NCI-H1436 treated with DMSO at 0.1 percent for 48 hours (cell line): ENCODE data around the gene KIRREL2.
"Not testable (repeated sequence)": the region's sequence is repeated elsewhere in the genome, so short reads cannot be mapped to it uniquely, and the experiment has no call there.

Experiments used
- DNase-seq: peaks from one replicate; lab custom pipeline; 2025; lab: John Stamatoyannopoulos, UW

KIRREL2 gene

DNA sequence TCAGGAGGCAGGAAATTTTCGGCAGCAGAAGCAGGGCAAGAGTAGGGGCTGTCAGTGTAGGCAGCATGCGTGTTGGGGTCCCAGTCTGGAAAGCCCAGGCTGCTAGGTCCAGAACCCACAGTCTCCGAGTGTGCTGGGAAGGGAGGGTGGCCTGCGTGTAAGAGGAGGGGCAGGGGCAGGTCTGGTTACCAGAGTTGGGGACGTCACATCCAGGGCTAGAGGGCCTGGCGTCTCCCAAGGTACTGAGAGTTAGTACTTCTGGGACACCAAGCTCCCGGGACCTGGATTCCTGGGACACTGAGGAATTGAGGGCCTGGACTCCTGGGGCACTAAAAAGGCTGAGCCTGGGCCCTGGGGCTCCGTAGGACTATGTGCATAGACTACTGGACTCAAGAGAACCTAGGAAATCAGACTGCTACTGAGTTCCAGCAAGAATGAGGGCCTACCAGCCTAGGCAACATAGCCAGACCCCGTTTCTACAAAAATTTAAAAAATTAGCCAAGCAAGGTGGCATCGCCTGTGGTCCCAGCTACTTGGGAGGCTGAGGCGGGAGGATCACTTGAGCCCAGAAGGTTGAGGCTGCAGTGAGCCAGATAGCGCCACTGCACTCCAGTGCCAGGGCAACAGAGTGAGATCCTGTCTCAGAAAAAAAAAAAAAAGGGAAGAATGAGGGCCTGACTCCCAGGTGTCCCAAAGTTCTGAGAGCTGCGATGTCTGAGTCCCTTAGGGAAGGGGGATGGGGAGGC, 41.2 kb downstream of the KIRREL2 start:
- DNase-seq = no peak

- no peak for DNase-seq
Measured at GRCh38 chr19:35898499-35898809, 41.7 kb downstream of the KIRREL2 start.

- peak; percentile 51 for DNase-seq
Measured at GRCh38 chr19:35899547-35900214, 43.0 kb downstream of the KIRREL2 start.

DNA sequence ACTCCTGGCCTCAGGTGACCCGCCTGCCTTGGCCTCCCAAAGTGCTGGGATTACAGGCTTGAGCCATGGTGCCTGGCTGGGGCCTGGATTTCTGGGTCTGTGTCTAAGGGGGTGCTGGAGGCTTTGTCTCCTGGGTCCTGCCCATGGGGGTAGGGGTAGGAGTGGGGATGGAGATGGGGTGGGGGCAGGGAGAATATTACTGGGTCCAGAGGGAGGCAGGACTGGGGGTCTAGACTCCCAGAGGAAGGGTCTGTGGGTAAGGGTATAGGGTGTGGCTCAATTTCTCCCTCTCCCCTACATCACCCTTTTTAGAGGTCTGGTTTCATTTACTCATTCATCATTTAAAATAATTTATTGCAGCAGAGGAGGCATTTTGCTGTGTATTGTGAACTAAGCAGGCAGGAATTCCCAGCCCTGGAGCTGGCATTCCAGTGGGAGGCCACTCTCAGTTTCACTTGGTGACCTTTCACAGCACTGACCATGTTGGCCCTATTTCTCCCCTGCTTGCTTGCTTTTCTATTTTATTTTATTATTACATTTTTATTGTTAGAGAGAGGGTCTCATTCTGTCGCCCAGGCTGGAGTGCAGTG, 44.4 kb downstream of the KIRREL2 start:
- DNase-seq = no peak

DNA sequence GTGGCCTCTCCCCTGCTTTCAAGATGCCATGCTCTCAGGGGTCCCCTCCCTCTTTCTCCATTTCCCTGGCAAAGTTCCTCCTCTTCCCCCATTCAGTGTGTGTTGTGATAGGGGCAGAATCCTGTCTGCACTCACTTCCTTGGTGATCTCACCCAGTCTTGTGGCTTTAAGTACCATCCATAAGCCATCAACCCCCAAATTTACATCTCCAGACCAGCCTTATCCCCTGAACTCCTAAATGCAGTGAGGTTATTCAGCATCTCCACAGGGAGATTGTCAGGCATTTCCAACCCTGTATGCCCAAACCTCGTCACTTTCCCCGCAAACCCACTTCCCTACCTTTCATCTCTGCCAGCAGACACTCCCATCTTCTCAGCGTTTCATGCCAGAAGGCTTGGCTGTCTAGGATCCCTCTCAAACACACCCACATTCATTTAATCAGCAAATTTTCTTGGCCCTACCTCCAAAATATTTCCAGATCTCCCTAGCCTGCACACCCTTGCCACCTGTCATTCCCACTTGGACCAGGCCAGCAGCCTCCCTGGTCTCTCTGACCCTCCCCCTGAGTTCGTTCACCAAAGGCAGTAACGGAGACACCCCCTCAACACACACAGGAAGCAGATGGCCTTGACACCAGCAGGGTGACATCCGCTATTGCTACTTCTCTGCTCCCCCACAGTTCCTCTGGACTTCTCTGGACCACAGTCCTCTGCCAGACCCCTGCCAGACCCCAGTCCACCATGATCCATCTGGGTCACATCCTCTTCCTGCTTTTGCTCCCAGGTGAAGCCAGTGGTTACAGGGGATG, 45.3 kb downstream of the KIRREL2 start, which contains the start of gene HCST:
TSS of gene HCST (plus strand) at position 676 of the 808 bp plus-strand sequence. CDS start at position 741, 65 bp downstream.
- DNase-seq = no peak

GRCh38 chr19:35902870-35903475, 46.3 kb downstream of the KIRREL2 start:
- no peak for DNase-seq

DNA sequence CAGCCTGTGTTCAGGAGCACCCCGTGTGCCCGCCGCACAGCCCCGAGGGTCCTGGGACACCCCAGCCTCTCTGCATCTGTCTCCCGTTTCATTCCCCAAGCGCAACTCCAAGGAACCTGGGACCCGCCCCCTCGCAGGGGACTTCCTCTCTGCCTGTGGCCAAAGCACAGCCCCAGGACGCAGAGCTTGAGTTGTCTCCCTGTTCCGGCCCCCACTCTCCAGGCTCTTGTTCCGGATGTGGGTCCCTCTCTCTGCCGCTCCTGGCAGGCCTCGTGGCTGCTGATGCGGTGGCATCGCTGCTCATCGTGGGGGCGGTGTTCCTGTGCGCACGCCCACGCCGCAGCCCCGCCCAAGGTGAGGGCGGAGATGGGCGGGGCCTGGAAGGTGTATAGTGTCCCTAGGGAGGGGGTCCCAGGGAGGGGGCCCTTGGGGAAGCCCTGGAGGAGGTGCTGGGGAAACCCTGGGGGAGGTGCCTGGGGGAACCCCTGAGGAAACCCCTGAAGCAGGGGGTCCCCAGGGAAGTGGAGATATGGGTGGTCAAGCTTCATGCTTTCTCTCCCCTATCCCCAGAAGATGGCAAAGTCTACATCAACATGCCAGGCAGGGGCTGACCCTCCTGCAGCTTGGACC, 47.0 kb downstream of the KIRREL2 start:
- no peak for DNase-seq

- DNase-seq = no peak
Measured at GRCh38 chr19:35904311-35905068, 47.8 kb downstream of the KIRREL2 start.

DNA sequence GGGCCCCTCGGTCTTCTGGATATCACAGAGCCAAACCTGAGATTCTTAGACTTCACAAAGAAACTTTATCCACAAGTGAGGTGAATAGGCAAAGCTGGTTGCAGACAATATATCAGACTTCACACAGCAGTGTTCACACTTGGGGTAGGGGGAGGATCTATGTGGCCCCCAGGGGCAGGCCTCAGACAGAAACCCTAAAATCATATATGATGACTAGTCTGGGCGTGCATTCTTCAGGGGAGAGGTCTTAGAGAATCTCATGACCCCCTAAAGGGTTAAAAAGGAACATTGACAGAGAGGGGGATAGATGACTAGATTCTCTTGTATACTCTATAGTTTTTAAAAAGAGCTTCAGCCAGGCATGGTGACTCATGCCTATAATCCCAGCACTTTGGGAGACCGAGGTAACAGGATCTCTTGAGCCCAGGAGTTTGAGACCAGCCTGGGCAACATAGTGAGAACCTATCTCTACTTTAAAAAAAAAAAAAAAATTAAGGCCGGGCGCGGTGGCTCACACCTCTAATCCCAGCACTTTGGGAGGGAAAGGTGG, 48.5 kb downstream of the KIRREL2 start:
- DNase-seq = no peak

DNA sequence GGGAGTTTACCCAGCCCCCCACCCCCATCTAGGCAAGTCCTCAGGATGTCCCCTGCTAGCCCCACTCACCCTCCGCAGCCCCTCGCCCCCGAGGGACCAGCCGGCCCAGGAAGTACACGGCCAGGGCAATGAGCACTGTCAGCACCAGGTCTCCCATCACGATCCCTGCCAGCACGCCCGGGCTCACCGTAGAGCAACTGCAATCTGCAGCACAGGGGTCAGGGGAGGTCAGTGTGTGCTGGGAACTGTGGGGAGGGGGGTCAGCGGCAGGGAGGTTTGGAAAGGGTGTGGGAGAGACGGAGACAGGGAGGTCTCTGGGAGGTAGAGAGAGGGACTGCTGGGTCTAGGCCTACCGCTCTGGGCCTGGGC, 50.6 kb downstream of the KIRREL2 start:
- DNase-seq = no peak

GRCh38 chr19:35908010-35908441, 51.3 kb downstream of the KIRREL2 start, which contains the start of gene TYROBP:
Gene TYROBP, minus strand, starts transcription at chr19:35908295. Its CDS starts 67 bp downstream, at chr19:35908228.
- no peak for DNase-seq

DNA sequence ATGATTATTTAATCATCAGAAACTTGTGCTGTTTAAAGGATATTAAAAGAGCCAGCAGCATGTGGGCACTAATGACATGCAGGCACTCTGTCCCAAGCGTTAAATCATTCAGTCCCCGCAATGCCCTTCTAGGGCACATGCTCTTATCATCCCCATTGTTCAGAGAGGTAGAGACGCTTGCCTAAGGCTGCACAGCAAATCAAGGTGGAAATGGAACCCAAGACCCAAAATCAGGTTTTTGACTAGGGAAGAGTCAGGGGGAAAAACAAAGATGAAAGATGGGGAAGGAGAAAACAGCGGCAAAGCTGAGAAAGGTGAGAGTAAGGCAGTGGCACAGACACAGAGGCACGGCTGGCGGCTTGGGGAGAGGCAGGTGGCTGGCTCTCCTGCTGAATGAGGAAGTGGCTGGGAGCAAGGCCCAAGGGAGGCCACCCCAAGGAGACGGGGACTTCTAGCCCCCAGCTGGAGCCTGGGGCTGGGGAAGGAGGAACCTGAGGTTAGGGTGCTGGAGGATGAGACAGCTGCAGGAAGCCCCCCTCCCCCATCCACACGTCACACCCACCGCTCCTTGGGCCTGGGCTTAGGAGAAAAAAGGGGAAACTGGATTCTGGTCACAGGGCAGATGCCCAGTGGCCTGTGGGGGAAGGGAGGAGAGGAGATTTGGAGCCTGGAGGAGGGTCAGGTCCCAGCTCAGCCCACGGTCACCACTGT, 52.4 kb downstream of the KIRREL2 start:
- no peak for DNase-seq

DNA sequence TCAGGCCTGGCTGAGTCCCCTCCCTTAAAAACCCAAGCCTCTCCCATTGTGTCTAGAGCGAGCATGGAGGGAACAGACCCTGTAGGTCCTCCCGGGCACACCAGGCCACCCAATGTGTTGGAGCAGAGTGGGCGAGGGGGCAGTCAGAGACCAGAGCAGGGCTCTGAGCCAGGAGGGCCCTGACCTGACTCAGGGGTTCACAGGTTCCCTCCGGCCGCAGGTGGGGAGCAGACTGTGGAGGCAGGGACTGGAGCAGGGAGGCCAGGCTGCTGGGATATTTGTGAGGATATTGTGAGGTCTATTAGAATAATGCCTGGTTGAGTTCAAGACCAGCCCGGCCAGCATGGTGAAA, 52.9 kb downstream of the KIRREL2 start:
- no peak for DNase-seq

- not testable (repeated sequence) for DNase-seq
Measured at GRCh38 chr19:35910355-35910754, 53.6 kb downstream of the KIRREL2 start.

- no peak for DNase-seq
Measured at GRCh38 chr19:35911173-35911572, 54.5 kb downstream of the KIRREL2 start.

DNA sequence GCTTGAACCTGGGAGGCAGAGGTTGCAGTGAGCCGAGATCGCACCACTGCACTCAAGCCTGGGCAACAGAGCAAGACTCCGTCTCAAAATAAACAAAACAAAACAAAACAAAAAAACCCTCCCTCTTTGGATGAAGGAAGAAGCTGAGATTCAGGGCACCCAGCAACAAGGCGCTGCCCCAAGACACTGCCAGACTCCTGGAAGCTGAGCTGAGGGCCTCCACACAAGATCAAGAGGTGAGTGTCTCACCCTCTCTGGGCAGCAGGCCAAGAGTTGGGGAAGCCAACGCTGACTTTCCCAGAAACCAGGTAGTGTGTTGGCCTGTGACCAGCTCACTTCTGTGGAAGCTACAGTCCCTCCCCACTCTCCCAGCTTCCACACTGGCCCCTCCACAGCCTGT, 55.1 kb downstream of the KIRREL2 start:
- DNase-seq = no peak

DNA sequence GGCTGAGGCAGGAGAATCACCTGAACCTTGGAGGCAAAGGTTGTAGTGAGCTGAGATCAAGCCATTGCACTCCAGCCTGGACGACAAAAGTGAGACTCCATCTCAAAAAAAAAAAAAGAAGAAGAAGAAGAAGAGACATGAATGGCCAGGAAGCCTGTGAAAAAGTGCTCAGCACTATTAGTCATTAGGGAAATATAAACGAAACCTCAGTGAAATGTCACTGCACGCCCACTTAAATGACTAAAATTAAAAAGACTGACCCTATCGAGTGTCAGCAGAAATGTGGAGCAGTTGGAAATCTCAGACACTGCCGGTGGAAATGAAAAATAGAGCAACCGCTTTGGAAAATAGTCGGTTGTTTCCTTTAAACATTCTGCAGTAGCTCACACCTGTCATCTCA, 56.9 kb downstream of the KIRREL2 start:
- DNase-seq = no peak

GRCh38 chr19:35915443-35915842, 58.7 kb downstream of the KIRREL2 start:
- DNase-seq = no peak
